GM21390 (cell line): ENCODE data around the gene KRTAP1-5.
"Not testable (repeated sequence)": the region's sequence is repeated elsewhere in the genome, so short reads cannot be mapped to it uniquely, and the experiment has no call there.

ENCODE experiments used
- ATAC-seq: cut with Tn5 transposase; IDR thresholded peaks from one replicate; pipeline ENCODE4 v1.9.1; 2021; ENCODE audit not compliant: unreplicated experiment

Gene KRTAP1-5

GRCh38 chr17:41049110-41049509 is 22.1 kb upstream of the KRTAP1-5 start:
- no peak for ATAC-seq

- ATAC-seq, result no peak
Measured at GRCh38 chr17:41048441-41048840, 21.4 kb upstream of the KRTAP1-5 start.

GRCh38 chr17:41046735-41047465 is 19.9 kb upstream of the KRTAP1-5 start, which contains the start of gene KRTAP2-1:
Gene KRTAP2-1 (minus strand): TSS chr17:41047316. CDS start chr17:41047267, 49 bp downstream.
- not testable (repeated sequence) for ATAC-seq

DNA sequence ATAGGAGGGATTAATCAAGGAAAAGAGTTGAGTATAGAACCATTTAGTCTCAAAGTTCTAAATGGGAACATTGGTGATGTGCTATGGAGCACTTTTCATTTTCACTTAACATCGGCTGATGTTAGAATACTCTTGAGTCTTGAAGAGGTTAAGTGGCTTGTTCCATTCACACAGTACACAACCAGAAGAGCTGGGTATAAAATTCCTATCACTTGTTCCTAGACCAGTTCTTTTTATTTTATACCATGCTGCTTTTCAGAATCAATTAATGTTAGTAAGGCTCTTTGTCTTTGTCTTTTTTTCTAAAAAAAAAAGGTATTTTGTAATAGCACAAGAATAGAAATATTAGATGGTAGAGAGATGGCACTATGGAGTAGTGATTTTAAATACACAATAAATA is 15.9 kb upstream of the KRTAP1-5 start:
- ATAC-seq, result no peak

DNA sequence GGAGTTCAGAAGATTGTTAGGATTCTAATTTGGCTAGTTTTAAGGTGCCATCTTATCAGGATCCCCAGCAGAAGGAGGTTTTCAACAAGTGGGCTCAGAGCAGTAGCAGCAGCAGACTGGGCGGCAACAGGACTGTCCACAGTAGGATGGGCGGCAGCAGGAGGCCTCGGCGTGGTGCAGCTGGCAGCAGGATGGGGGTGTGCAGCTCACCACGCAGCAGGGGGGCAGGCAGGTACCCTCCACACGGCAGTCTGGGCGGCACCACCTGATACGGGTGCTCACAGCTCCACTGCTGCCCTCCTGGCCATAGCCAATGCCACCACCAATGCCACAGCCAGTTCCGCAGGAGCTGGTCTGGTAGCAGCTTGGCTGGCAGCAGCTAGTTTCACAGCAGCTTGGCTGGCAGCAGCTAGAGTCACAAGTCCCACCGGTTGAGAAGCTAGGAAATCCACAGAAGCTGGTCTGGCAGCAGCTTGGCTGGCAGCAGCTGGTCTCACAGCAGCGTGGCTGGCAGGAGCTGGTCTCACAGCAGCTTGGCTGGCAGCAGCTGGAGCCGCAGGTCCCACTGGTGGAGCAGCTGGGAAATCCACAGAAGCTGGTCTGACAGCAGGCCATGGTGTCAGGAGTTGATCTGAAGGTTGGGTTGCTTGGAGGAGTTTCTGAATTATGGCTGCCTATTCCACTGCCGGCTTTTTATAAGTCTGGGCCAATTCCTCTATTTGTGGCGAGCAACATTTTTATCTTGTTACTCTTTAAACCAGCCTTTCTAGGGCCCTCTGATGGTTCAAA is 14.0 kb upstream of the KRTAP1-5 start, which contains the start of gene KRTAP1-1:
TSS of gene KRTAP1-1 (minus strand) at position 668 of the 789 bp plus-strand sequence. CDS start at position 615, 53 bp downstream.
- ATAC-seq, result not testable (repeated sequence)

DNA sequence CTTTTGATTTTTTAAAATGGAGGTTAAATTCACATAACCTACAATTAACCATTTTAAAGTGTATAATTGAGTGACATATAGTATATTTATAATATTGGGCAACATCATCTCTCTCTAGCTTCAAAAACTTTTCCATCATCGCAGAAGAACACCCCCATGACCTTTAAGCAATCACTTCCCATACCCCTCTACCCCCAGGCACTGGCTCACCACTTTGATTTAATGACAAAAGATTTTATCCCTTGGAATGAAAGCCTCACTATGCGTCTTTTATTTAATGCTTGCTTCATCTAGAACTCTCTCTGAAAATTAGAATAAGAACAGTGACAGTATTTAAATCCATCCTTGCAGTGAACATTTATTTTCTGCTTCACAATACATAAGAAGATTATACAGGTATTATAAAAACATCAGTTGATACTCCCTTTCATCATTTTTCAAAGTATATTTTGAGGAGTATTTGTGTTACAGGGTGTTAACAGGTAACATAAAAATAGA is 10.9 kb upstream of the KRTAP1-5 start:
- no peak for ATAC-seq

- ATAC-seq, result not testable (repeated sequence)
Measured at GRCh38 chr17:41034346-41034935, 7.4 kb upstream of the KRTAP1-5 start, which contains the start of gene KRTAP1-3. Gene KRTAP1-3 (minus strand): TSS chr17:41034874. CDS start chr17:41034821, 53 bp downstream.

DNA sequence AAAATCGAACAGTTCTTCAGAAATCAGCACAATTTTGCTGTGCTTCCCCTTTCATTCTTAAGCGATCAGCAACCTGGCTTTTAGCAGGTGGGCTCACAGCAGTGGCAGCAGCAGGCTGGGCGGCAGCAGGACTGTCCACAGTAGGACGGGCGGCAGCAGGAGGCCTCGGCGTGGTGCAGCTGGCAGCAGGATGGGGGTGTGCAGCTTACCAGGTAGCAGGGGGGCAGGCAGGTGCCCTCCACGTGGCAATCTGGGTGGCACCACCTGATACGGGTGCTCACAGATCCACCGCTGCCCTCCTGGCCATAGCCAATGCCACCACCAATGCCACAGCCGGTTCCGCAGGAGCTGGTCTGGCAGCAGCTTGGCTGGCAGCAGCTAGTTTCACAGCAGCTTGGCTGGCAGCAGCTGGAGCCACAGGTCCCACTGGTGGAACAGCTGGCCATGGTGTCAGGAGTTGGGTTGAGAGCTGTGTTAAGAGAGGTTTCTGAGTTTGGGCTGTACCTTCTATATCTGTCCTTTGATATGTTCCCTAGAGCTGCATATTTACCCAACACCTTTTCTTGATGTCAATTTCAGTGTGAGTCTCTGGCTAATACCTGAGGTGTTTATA is 2.7 kb upstream of the KRTAP1-5 start, which contains the start of gene KRTAP1-4:
TSS of gene KRTAP1-4 (minus strand) at position 563 of the 613 bp plus-strand sequence. CDS start at position 446, 117 bp downstream.
- no peak for ATAC-seq

- no peak for ATAC-seq
Measured at GRCh38 chr17:41024697-41025096, 2.3 kb downstream of the KRTAP1-5 start.

DNA sequence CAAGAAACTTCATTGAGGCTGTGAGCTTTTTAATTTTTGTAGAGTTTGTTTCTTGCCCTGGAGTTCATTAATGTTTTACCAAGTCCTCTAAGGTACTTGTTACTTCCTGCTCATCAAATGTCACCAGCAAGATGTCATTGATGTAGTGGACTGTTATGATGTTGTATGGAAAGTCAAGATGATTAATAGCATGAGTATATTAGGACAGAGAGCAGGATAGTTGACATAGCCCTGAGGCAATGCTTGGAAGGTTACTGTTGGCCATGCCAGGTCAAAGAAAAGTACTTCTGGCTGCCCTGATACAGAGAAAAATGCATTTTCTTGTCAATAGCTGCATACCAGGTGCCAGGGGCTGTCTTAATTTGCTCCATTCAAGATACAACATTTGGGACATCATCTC is 6.7 kb downstream of the KRTAP1-5 start:
- ATAC-seq, result no peak

DNA sequence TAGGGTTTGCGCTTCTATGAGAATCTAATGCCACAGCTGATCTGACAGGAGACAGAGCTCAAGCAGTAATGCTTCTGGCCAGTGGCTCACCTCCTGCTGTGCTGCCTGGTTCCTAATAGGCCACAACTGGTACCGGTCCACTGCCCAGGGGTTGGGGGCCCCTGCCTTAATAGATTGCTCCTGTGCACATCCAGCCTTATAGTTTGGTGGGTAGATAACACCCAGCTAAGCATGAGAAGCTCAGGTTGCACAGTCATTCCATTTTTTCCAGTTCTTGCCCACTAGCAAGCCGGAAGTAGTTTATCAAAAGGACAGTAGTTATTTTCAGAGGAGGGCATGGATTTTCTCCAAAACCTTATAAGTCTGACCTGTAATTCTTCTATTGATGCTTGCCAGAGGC is 7.6 kb downstream of the KRTAP1-5 start:
- no peak for ATAC-seq

- no peak for ATAC-seq
Measured at GRCh38 chr17:41018541-41018940, 8.5 kb downstream of the KRTAP1-5 start.

DNA sequence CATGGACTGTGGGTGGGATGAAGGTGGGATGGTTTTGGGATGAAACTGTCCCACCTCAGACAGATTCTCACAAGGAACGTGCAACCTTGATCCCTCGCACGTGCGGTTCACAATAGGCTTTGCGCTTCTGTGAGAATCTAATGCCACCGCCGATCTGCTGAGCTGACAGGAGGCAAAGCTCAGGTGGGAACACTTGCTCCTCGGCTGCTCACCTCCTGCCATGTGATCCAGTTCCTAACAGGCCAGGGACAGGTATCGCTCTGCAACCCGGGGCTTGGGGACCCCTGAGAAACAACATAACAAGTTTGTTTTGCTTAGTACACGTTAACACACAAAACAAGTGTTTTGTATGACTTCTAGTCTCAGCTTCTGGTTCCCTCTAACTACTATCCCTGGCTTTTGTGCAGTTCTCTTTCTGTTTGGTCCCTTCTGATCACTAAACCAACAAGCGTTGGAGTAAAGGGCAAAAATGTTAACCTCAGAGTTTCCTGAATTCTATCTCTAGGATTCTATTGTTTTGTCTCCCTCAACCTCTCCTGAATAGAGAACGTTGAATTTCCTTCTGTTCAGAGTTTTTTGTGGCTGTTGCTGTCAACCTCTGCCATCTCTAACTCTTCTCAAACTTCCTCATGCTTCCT is 10.3 kb downstream of the KRTAP1-5 start:
- ATAC-seq, result no peak

GRCh38 chr17:41015454-41015853 is 11.6 kb downstream of the KRTAP1-5 start:
- no peak for ATAC-seq

- ATAC-seq, result no peak
Measured at GRCh38 chr17:41013606-41014005, 13.4 kb downstream of the KRTAP1-5 start.

DNA sequence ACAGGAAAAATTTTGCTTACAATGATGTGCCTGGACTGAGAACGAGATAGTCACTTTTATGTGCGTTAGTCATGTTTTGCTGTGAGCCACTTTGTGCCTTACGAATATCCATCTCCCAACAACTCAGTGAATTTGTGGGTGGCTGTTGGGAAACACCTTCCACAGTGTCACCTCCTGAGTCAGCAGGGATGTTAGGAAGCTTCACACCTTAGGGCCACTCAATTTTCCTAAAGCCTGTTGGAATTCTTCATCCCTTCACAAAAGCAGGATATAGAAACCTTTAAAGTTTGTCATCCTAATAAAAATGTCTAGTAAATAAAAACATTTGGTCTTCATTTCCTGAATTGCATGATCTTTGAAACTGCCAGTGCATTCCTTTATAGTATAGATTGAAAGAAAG is 13.8 kb downstream of the KRTAP1-5 start:
- ATAC-seq, result no peak

DNA sequence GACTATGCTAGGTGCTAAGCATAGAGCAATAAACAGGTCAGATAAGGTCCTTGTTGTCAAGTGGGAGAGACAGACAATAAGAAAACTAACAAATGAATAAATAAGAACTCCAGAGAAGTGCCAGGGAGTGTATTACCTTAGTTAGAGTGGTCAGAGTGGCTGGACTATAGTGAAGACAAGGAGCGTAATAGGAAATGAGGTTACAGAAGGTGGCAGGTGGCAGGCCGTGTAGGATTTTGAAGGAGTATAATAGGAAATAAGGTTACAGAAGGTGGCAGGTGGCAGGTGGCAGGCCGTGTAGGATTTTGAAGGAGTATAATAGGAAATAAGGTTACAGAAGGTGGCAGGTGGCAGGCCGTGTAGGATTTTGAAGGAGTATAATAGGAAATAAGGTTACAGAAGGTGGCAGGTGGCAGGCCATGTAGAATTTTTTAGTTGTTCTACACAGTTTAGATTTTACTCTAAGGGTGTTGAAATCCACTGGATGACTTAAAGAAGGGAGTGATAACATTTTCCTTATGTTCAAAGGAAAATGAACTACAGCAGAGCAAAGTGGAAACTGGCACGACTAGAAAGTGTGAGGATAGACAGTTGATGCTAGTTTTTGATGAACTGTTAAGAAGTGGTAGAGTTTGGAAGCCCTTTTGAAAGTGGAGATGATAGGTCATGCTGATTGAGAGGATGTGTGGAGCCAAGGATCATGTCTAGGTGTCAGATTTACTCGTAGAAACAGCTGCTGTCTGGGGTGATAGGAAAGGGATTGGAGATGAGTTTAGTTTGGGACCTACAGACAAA is 14.5 kb downstream of the KRTAP1-5 start:
- ATAC-seq, result no peak

DNA sequence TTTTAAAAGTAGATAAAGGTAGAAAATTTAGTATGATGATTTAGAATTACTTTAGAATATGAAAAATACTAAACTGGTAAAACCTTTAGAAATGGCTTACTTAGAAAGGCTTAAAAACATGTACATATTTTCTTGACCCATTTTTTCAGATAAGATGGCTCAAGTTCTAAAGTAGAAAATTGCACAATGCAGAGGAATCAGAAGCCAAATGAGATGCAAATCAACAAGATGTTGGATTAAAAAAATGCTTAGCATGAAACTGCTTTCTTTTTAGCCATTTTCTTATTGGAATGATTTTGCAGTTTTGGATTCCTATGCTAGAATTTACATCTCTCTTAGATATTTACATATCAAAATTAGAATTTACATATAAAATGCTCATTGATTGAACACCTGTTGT is 16.6 kb downstream of the KRTAP1-5 start:
- ATAC-seq, result no peak

- ATAC-seq, result no peak
Measured at GRCh38 chr17:41009936-41010335, 17.1 kb downstream of the KRTAP1-5 start.
